GM18867 (cell line): ENCODE results near the gene FAM171A1.
"Not testable (repeated sequence)": the region's sequence is repeated elsewhere in the genome, so short reads cannot be mapped to it uniquely, and the experiment has no call there.

Experiments used
- ATAC-seq: cut with Tn5 transposase; IDR thresholded peaks from one replicate; pipeline ENCODE4 v1.9.1; 2021; ENCODE audit warnings: mild to moderate bottlenecking, moderate library complexity; ENCODE audit not compliant: unreplicated experiment

Gene FAM171A1

GRCh38 chr10:15214237-15214636, 156.9 kb downstream of the FAM171A1 start:
- ATAC-seq: no peak

GRCh38 chr10:15213461-15213861, 157.6 kb downstream of the FAM171A1 start:
- ATAC-seq: no peak

- no peak for ATAC-seq
These were observed 159.6 kb downstream of the FAM171A1 start for GRCh38 chr10:15211464-15211979.

- ATAC-seq: no peak
These were observed 160.6 kb downstream of the FAM171A1 start for GRCh38 chr10:15210521-15210920.

- peak; percentile 63 for ATAC-seq
These were observed 161.1 kb downstream of the FAM171A1 start for GRCh38 chr10:15209827-15210509.

- ATAC-seq: no peak
These were observed 162.9 kb downstream of the FAM171A1 start for GRCh38 chr10:15208221-15208620.

- ATAC-seq: not testable (repeated sequence)
These were observed 163.7 kb downstream of the FAM171A1 start for GRCh38 chr10:15207410-15207809.

- ATAC-seq: no peak
These were observed 168.4 kb downstream of the FAM171A1 start for GRCh38 chr10:15202639-15203038.

- ATAC-seq: not testable (repeated sequence)
These were observed 168.8 kb downstream of the FAM171A1 start for GRCh38 chr10:15202301-15202621.

- no peak for ATAC-seq
These were observed 169.3 kb downstream of the FAM171A1 start for GRCh38 chr10:15201589-15202300.

- no peak for ATAC-seq
These were observed 170.5 kb downstream of the FAM171A1 start for GRCh38 chr10:15200626-15201025.

GRCh38 chr10:15197911-15198310, 173.2 kb downstream of the FAM171A1 start:
- ATAC-seq: no peak

- no peak for ATAC-seq
These were observed 173.8 kb downstream of the FAM171A1 start for GRCh38 chr10:15197276-15197675.

- no peak for ATAC-seq
These were observed 174.9 kb downstream of the FAM171A1 start for GRCh38 chr10:15196021-15196834.

GRCh38 chr10:15189133-15189885, 181.8 kb downstream of the FAM171A1 start:
- peak; percentile 62 for ATAC-seq

- no peak for ATAC-seq
These were observed 182.5 kb downstream of the FAM171A1 start for GRCh38 chr10:15188603-15189002.

GRCh38 chr10:15183689-15184481, 187.2 kb downstream of the FAM171A1 start:
- no peak for ATAC-seq

GRCh38 chr10:15182540-15183207, 188.4 kb downstream of the FAM171A1 start:
- no peak for ATAC-seq

- no peak for ATAC-seq
These were observed 189.4 kb downstream of the FAM171A1 start for GRCh38 chr10:15181576-15182156.
